Measurements from ENCODE around the gene DIABLO.
A peak's percentile ranks its signal among the peaks of the same experiment; 100 is the strongest.

DIABLO gene

GRCh38 chr12:122232691-122233090 is 6.8 kb upstream of the DIABLO start:
- H3K4me3 ChIP-seq (ENCODE audit: low read length): no peak overlapping the region
- no peak for TF ChIP-seq CTCF (conservative IDR thresholded peaks at IDR 0.05; ENCODE audit: low read depth, low read length)
- DNase-seq (ENCODE audit: low read depth): no peak

- no peak overlapping the region for H3K4me3 ChIP-seq (ENCODE audit: low read length)
- DNase-seq (ENCODE audit: low read depth): no peak
- no peak for TF ChIP-seq CTCF (conservative IDR thresholded peaks at IDR 0.05; ENCODE audit: low read depth, low read length)
These were observed 4.9 kb upstream of the DIABLO start for GRCh38 chr12:122230798-122231197.

GRCh38 chr12:122228092-122228491 is 2.2 kb upstream of the DIABLO start:
- no peak for DNase-seq (ENCODE audit: low read depth)
- no peak overlapping the region for H3K4me3 ChIP-seq (ENCODE audit: low read length)

GRCh38 chr12:122227341-122227740 is 1.5 kb upstream of the DIABLO start:
- no peak overlapping the region for H3K4me3 ChIP-seq (ENCODE audit: low read length)
- no peak for TF ChIP-seq CTCF (conservative IDR thresholded peaks at IDR 0.05; ENCODE audit: low read depth, low read length)
- DNase-seq (ENCODE audit: low read depth): no peak

More at GRCh38 chr12:122228092-122228491, 2.2 kb upstream of the DIABLO start:
- TF ChIP-seq CTCF (conservative IDR thresholded peaks at IDR 0.05; ENCODE audit: low read depth, low read length): no peak

GRCh38 chr12:122226366-122227125 is 694 bp upstream of the DIABLO start:
- peak overlapping the region; percentile 26 for H3K4me3 ChIP-seq (ENCODE audit: low read length)
- no peak for TF ChIP-seq CTCF (conservative IDR thresholded peaks at IDR 0.05; ENCODE audit: low read depth, low read length)
- no peak for DNase-seq (ENCODE audit: low read depth)

- TF ChIP-seq CTCF (conservative IDR thresholded peaks at IDR 0.05; ENCODE audit: low read depth, low read length): no peak
- no peak for DNase-seq (ENCODE audit: low read depth)
- no peak overlapping the region for H3K4me3 ChIP-seq (ENCODE audit: low read length)
These were observed 9.4 kb downstream of the DIABLO start for GRCh38 chr12:122216445-122216844.

GRCh38 chr12:122215771-122216170 is 10.1 kb downstream of the DIABLO start:
- H3K4me3 ChIP-seq (ENCODE audit: low read length): no peak overlapping the region
- DNase-seq (ENCODE audit: low read depth): no peak
- no peak for TF ChIP-seq CTCF (conservative IDR thresholded peaks at IDR 0.05; ENCODE audit: low read depth, low read length)

Measured in retinal pigment epithelial cell (primary cell).